ENCODE data around the gene C6orf47.

The C6orf47 gene

DNA sequence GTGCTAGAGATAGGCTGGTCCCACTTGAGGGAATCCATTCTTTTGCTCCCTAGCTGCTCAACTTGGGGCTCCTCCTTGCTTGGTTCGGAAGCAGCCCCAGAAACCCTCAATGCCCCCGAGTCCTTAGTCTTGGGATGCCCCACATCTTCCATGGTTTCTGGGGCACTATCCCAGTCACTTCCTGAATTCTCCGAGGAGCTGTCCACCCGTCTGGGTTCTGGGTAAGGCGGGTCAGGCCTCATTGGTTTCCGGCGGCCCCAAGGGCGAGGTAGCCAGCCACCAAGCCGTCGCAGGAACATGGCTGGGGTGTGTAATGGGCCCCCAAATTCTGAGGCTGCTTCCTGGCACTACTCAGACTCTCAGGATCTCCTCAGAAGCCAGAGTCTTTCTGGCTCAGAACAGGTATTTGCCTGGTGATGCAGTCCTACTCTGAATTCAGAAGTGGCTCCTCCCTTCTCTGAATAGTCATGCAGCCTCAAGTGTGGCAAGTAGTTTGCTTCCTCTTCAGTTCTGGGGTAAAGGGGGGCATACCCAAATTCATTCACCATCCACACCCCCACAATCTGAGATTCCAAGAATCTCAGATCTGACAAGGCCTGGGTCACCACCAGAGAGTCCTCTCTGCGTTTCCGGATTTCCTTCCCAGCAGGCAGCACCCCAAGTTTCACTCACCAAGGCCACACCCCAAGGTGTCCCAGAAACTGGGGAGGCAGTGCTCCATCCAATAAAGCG, 763 bp downstream of the C6orf47 start:
- TF ChIP-seq GATA2 (IDR thresholded peaks at IDR 0.05; ENCODE audit: low read depth, low read length) = no peak

GRCh38 chr6:31658983-31659648, 1.5 kb downstream of the C6orf47 start:
- TF ChIP-seq GATA2 (IDR thresholded peaks at IDR 0.05; ENCODE audit: low read depth, low read length) = no peak
- TF ChIP-seq GATA3 (IDR thresholded peaks at IDR 0.05; ENCODE audit: low read depth, low read length) = no peak

DNA sequence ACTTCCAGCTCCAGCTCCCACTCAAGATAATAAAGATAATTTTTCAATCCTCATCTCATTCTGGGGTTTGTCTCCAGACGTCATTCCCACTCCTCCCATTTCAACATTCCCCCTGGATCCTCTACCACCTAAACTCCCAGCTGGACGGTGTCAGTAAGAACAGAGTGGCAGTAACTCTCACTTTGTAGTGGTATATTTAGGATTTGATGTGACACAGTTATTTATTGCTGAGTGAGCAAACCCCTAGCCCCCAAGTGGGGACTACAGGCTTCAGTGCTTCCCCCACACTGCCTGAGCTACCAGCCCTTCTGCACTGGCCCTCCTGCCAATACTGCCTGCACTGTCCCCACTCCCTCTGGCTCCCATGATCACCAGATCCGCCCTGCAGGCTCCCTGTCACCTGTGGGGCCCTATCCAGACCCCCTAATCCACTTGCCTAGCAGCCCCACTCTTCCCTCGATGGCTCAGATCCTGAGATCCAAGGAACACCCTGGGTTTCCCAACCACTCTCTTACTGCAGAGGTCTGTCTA, 2.4 kb downstream of the C6orf47 start:
- no peak for TF ChIP-seq GATA2 (IDR thresholded peaks at IDR 0.05; ENCODE audit: low read depth, low read length)

DNA sequence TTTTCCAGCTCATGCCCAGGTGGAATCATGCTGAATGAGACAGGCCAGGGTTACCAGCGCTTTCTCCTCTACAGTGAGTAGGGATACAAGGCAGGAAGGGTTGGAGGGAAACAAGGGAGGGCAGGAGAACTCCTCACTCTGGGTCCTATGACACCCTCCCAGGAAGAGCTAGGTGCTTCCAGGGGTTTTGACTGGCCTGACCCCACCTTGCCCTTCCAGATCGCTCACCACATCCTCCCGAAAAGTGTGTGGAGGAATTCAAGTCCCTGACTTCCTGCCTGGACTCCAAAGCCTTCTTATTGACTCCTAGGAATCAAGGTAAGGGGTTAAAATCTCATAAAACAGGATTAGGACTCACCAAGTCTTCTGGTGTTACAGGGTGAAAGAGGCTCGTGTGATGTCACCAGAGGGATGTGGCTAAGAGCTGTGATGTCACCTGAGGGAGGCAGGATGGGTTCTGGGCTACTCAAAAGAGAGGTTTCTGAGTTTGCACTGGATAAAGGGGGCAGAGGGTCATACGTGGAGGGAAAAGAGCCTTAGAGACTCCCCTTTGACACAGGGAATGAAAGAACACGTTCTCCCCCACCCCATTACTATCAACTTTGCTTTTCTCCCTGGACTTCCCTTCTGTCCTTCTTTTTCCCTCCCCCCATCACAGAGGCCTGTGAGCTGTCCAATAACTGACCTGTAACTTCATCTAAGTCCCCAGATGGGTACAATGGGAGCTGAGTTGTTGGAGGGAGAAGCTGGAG, 3.0 kb downstream of the C6orf47 start:
- no peak for TF ChIP-seq GATA2 (IDR thresholded peaks at IDR 0.05; ENCODE audit: low read depth, low read length)
- TF ChIP-seq GATA3 (IDR thresholded peaks at IDR 0.05; ENCODE audit: low read depth, low read length) = no peak

DNA sequence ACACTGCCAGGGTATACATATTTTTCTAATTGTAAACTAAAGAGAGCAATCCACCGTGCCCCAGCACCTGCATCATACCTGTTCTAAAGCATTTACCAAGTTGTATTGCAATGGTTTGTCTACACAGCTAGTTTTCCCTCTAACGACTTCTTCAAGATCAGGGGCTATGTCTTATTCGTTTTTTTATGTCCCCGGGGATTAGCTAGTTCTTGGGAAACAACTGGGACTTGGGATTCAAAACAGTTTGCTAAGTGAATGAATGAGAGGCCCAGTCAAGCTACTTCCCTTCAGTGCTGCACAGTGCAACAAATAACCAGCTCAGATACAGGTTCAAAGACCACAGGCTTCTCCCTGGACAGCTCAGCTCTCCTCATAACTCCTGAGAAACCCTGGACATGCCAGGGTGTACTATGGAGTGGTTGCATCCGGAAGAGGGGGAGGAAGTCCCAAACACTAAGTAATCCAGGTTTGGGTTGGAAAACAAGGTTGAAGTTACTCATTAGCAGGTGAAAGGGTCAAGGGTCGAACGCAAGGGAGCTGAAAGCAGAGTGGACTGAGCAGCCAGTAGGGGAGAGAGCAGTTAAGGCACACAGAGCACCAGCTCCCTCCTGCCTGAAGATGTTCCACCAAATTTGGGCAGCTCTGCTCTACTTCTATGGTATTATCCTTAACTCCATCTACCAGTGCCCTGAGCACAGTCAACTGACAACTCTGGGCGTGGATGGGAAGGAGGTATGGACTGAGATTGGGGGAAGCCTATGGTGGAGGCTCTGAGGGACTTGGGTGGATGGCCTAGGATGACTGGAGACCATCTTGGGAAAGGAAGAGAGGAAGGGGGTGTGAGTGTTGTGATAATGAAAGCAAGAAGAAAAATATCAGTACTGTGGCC, 5.0 kb downstream of the C6orf47 start, which contains the start of gene APOM:
TSS of gene APOM (plus strand) at position 546 of the 889 bp plus-strand sequence. CDS start at position 619, 73 bp downstream.
- TF ChIP-seq GATA2 (IDR thresholded peaks at IDR 0.05; ENCODE audit: low read depth, low read length) (no peak), GATA3 (IDR thresholded peaks at IDR 0.05; ENCODE audit: low read depth, low read length) (no peak)

DNA sequence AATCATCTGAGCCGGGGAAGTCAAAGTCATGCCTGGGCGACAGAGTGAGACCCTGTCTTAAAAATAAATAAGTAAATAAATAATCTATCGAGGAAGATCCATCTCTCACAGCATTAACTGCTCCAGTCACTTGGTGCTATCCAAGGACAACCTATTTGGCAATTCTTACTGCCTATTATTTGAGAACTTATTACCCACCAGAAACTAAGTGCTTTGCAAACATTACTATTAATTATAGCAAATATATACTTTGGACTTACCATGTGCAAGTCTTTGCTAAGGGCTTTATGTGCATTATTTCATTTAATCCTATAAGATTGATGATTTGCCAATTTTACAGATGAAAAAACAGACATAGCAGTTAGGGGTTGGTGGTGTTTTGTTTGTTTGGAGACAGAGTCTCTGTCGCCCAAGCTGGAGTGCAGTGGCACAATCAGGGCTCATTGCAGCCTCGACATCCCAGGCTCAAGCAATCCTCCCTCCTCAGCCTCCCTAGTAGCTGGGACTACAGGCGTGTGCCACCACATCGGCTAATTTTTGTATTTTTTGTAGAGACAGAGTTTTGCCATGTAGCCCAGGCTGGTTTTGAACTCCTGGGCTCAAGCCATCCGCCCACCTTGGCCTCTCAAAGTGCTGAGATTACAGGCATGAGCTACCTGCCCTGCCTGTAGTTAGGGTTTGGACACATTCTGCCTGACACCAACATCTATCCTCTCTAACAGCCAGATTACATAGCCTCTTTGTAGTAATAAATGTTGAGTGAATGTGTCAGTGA, 5.8 kb downstream of the C6orf47 start:
- TF ChIP-seq GATA2 (IDR thresholded peaks at IDR 0.05; ENCODE audit: low read depth, low read length) (no peak), GATA3 (IDR thresholded peaks at IDR 0.05; ENCODE audit: low read depth, low read length) (no peak)

DNA sequence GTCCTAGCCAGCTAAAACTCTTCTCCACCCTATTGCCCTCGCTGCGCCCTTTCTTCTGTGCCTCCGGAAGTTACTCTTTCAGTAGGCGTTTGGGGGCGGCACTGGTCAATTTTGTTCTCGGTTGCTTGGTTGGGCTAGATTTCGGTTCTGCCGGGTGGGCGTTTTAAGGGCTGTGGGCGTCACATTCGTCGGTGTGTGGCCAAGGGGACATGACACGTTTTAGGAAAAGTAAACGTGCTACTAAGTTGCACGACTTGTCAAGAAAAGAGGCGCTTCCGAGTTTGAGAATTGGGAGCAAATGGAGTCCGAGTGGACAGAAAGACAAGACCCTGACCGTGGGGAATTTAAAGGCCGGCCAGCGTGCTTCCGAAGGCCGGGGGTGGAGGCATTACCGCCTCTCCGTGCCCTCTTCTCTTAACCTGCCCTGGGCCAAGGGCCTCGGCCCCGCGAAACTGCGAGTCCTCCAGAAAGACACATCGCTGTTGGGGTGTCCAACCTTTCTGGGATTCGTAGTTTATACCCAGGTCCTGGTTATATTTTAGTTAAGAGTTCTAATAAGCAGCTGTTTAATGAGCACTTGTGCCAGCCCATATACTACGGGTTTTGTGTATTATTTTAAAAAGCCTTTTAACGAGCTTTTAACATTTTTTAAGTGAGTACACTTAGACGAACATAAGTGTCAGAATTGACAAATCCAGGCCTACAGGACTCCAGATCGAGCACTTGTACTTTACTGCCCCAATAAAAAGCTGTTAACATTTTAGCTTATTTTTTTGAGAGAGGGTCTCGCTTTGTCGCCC, 7.5 kb downstream of the C6orf47 start:
- TF ChIP-seq GATA2 (IDR thresholded peaks at IDR 0.05; ENCODE audit: low read depth, low read length) = no peak
- TF ChIP-seq GATA3 (IDR thresholded peaks at IDR 0.05; ENCODE audit: low read depth, low read length) = no peak

- TF ChIP-seq GATA2 (IDR thresholded peaks at IDR 0.05; ENCODE audit: low read depth, low read length) = no peak
- TF ChIP-seq GATA3 (IDR thresholded peaks at IDR 0.05; ENCODE audit: low read depth, low read length) = no peak
Observed at GRCh38 chr6:31651602-31652191, 8.9 kb downstream of the C6orf47 start.

DNA sequence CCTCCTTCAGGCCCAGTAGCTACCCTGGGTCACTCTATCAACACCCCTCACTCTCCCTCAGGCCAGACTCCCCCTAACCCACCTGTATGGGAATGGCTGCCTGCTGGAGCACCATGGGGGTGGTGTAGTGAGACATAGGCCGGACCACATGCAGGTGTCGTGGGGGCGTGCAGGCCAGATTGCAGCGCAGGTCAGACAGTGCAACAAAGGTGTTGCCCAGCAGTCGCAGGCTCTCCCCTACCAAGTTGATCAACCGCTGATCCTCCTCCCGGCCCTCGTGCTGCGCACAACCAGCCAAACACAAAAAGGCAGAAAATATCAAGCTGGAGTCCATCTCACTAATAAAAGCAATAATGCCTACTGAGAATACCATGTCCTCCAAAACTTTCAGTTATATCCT, 15.3 kb downstream of the C6orf47 start:
- TF ChIP-seq GATA3 (IDR thresholded peaks at IDR 0.05; ENCODE audit: low read depth, low read length) = no peak
- no peak for TF ChIP-seq GATA2 (IDR thresholded peaks at IDR 0.05; ENCODE audit: low read depth, low read length)

GRCh38 chr6:31643818-31644454, 16.6 kb downstream of the C6orf47 start:
- TF ChIP-seq GATA2 (IDR thresholded peaks at IDR 0.05; ENCODE audit: low read depth, low read length) (no peak), GATA3 (IDR thresholded peaks at IDR 0.05; ENCODE audit: low read depth, low read length) (no peak)

- no peak for TF ChIP-seq GATA2 (IDR thresholded peaks at IDR 0.05; ENCODE audit: low read depth, low read length)
- TF ChIP-seq GATA3 (IDR thresholded peaks at IDR 0.05; ENCODE audit: low read depth, low read length) = no peak
Observed at GRCh38 chr6:31642798-31643570, 17.6 kb downstream of the C6orf47 start.

Measured in SH-SY5Y (cell line).